Smooth muscle cell of the brain vasculature (primary cell): ENCODE data around the gene KATNAL2.

ENCODE experiments used
- DNase-seq: peaks from one replicate; pipeline ENCODE4 v3.0.0-alpha.2; 2012; ENCODE audit warnings: low read depth, low spot score

The KATNAL2 gene

GRCh38 chr18:47110492-47111274, 193.3 kb downstream of the KATNAL2 start:
- no peak for DNase-seq

GRCh38 chr18:47113796-47114540, 196.6 kb downstream of the KATNAL2 start:
- DNase-seq: no peak

- no peak for DNase-seq
Measured at GRCh38 chr18:47115205-47115604, 197.8 kb downstream of the KATNAL2 start.

- no peak for DNase-seq
Measured at GRCh38 chr18:47118981-47119380, 201.6 kb downstream of the KATNAL2 start.

- no peak for DNase-seq
Measured at GRCh38 chr18:47120428-47120827, 203.0 kb downstream of the KATNAL2 start.

- no peak for DNase-seq
Measured at GRCh38 chr18:47121146-47121545, 203.7 kb downstream of the KATNAL2 start.

- no peak for DNase-seq
Measured at GRCh38 chr18:47141289-47141688, 223.9 kb downstream of the KATNAL2 start.

GRCh38 chr18:47143153-47143552, 225.8 kb downstream of the KATNAL2 start:
- no peak for DNase-seq

GRCh38 chr18:47143899-47144485, 226.6 kb downstream of the KATNAL2 start:
- no peak for DNase-seq

- no peak for DNase-seq
Measured at GRCh38 chr18:47146206-47146605, 228.8 kb downstream of the KATNAL2 start.

- DNase-seq: no peak
Measured at GRCh38 chr18:47149457-47150028, 232.1 kb downstream of the KATNAL2 start.

GRCh38 chr18:47150029-47150823, 232.8 kb downstream of the KATNAL2 start, which contains the start of gene HDHD2:
HDHD2 (minus strand) TSS chr18:47150500; CDS start chr18:47136439, 14,061 bp downstream.
- peak; percentile 33 for DNase-seq

GRCh38 chr18:47150824-47151366, 233.5 kb downstream of the KATNAL2 start:
- no peak for DNase-seq

- no peak for DNase-seq
Measured at GRCh38 chr18:47151439-47151838, 234.0 kb downstream of the KATNAL2 start.
